ENCODE measurements around the gene ZNF335. TPM values are rescaled to one million over a fixed set of nuclear protein-coding genes. Genes with fewer than 3 reads are reported as not detected.

ZNF335 gene
- total RNA-seq, 3 donors from 2014 or later (not counting 1 experiment from before 2014, with no cell fraction given): 101 to 119 (median 102) TPM

DNA sequence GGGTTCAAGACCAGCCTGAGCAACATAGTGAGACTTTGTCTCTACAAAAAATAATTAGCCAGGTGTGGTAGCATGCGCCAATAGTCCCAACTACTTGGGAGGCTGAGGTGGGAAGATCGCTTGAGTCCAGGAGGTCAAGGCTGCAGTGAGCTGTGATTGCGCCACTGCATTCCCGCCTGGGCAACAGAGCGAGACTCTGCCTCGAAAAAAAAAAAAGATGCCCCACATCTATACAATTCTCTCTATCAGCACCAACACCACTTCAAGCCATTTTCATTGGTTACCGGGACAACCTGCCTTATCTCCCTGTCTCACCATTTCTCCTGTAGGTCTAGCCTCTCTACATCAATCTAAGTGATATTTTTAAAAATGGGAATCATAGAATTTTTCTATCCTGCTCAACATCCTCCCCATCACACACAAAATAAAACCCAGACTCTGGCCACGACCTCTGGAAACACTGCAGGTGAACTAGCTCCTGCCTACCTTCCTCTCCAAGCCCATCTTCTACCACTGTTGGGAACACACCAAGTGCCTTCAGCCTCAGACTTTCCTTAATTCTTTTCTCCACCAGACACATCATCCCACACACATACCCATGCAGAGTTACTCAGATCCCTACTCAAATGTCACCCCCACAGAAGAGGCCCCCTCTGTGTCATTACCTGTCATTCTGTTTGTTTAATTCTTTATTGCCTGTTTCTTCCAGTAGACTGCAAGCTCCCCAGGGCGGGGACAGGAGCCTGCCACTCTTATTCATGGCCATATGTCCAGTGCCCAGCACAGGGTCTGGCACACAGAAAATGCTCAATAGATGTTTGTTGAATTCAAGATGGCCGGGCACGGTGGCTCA, 50.4 kb downstream of the ZNF335 start:
- WGBS (ENCODE audit: insufficient coverage): 84% methylated on average over 11 of the region's 11 CpGs
- H3K36me3 ChIP-seq (ENCODE audit: control insufficient read depth, insufficient read depth, low read length): no peaks in the 10 kb centered on the region
- peaks cover 18 to 20% of the 10 kb centered on the region in 2 donors for H3K27me3 Mint-ChIP-seq (ENCODE audit: low read depth in 2 of 2)
- H3K9me3 ChIP-seq (ENCODE audit: control insufficient read depth, insufficient read depth, low read length): no peaks in the 10 kb centered on the region
- no peak overlapping the region for H3K4me3 Mint-ChIP-seq
- no peaks in the 10 kb centered on the region for H3K9me3 Mint-ChIP-seq
- TF ChIP-seq, protein P1, sequence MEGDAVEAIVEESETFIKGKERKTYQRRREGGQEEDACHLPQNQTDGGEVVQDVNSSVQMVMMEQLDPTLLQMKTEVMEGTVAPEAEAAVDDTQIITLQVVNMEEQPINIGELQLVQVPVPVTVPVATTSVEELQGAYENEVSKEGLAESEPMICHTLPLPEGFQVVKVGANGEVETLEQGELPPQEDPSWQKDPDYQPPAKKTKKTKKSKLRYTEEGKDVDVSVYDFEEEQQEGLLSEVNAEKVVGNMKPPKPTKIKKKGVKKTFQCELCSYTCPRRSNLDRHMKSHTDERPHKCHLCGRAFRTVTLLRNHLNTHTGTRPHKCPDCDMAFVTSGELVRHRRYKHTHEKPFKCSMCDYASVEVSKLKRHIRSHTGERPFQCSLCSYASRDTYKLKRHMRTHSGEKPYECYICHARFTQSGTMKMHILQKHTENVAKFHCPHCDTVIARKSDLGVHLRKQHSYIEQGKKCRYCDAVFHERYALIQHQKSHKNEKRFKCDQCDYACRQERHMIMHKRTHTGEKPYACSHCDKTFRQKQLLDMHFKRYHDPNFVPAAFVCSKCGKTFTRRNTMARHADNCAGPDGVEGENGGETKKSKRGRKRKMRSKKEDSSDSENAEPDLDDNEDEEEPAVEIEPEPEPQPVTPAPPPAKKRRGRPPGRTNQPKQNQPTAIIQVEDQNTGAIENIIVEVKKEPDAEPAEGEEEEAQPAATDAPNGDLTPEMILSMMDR (IDR thresholded peaks at IDR 0.05): no peak
- H3K4me1 Mint-ChIP-seq: peaks cover 0 to 4% of the 10 kb centered on the region in 2 donors
- H3K27ac ChIP-seq (ENCODE audit: low read length): no peak overlapping the region
- peaks cover 4% of the 10 kb centered on the region for H3K27me3 ChIP-seq (ENCODE audit: control insufficient read depth, insufficient read depth, low read length)
- no peak overlapping the region for H3K4me3 ChIP-seq (ENCODE audit: low read length)
- intact Hi-C loops (cut with micrococcal nuclease): no loop called here
- no peaks in the 10 kb centered on the region for H3K4me1 ChIP-seq (ENCODE audit: control insufficient read depth, insufficient read depth, low read length)
- ATAC-seq: no peak
- H3K36me3 Mint-ChIP-seq: no peaks in the 10 kb centered on the region
- DNase-seq: no peak
- H3K27ac Mint-ChIP-seq: no peak overlapping the region

DNA sequence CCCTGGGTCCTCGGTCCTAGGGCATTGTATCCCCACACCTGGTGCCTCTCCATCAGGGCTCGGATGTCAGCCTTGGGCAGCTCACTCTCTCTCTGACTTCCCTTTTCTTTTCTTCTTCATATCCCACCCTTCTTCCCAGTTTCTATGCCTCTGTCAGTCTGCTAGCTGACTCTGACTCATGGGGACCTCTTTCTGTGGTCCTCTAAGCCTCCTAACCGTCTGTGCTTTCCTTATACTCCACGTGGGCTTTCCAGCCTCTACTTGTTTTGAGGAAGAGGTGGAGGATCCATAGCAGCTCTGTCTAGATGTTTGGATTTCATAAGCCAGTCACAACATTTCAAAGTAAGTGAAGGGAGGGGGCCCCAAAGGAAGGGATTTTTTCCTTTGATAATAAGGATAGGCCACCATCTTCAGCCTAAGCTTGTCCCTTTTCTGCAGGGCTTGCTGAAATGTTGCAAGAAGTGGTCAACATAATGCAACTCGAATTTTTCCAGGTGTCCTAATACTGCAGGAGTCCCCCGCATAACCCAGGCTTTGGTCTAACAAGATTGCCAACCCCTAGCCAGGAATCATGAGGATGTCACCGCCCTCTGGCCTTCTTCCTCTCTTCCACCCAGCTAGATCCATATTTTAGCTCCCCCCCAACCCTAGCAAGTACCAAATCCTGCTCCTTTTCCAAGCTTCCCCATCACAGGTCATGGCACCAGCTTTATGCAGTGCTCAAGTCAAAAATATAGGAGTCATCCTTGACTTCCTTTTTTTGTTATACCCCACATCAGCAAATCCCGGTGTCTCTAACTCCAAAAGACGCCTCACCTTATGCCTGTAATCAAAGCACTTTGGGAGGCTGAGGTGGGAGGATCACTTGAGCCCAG, 51.3 kb downstream of the ZNF335 start:
- Histone ChIP-seq H3K4me3 (ENCODE audit: low read length) (no peak overlapping the region), H3K9me3 (ENCODE audit: control insufficient read depth, insufficient read depth, low read length) (no peaks in the 10 kb centered on the region), H3K4me1 (ENCODE audit: control insufficient read depth, insufficient read depth, low read length) (no peaks in the 10 kb centered on the region), H3K36me3 (ENCODE audit: control insufficient read depth, insufficient read depth, low read length) (no peaks in the 10 kb centered on the region), H3K27ac (ENCODE audit: low read length) (no peak overlapping the region), H3K27me3 (ENCODE audit: control insufficient read depth, insufficient read depth, low read length) (peaks cover 4% of the 10 kb centered on the region)
- ATAC-seq (no peak), DNase-seq (no peak)
- TF ChIP-seq, protein P1 (IDR thresholded peaks at IDR 0.05): no peak
- Mint-ChIP-seq H3K36me3 (no peaks in the 10 kb centered on the region), H3K27me3 (ENCODE audit: low read depth in 2 of 2) (peaks cover 21 to 29% of the 10 kb centered on the region in 2 donors), H3K9me3 (no peaks in the 10 kb centered on the region), H3K27ac (no peak overlapping the region), H3K4me1 (peaks cover 0 to 4% of the 10 kb centered on the region in 2 donors), H3K4me3 (no peak overlapping the region)
- WGBS (ENCODE audit: insufficient coverage): 81% methylated on average over 8 of the region's 9 CpGs
- intact Hi-C loops (cut with micrococcal nuclease): no loop called here

DNA sequence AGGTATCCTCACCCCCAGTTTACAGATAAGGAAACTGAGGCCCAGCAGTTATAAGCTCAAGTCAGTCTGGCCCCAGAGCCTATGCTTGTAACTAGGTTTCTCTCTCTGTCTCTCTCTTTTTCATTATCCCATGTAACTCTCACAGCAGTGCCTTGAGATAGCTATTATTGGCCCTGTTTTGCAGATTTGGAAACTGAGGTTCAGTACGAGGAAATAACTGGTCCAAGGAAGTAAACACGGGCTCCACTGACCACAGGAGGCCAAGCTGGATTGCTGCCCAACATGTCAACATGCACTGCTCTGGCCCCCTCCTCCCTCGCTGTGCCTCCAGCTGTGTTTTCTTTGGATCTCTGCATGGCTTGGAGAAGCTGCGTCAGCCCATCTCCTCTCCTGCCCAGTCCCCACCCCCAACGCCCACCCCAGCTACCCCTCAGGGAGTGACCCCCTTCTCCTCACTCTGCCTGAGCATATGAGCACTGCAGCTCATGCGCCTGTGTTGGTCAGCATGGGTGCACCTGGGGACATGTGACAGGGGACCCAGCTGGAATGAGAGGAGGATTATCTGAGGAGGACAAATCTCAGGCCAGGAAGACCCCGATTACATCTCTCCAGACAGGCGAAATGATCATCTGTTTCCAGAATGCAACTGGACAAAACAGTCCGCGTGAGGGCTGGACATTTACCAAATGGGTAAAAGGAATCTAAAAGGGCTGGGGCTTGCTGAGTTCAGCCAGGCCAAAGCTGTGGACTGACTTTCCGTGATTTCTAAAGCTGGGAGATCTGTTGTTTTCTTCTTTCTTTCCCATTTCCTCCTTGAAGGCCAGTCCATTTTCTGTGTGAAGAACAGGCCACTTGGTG, 52.2 kb downstream of the ZNF335 start:
- Mint-ChIP-seq H3K9me3 (no peaks in the 10 kb centered on the region), H3K4me1 (peaks cover 0 to 4% of the 10 kb centered on the region in 2 donors), H3K27me3 (ENCODE audit: low read depth in 2 of 2) (peaks cover 21 to 30% of the 10 kb centered on the region in 2 donors), H3K4me3 (no peak overlapping the region), H3K36me3 (no peaks in the 10 kb centered on the region), H3K27ac (no peak overlapping the region)
- H3K27ac ChIP-seq (ENCODE audit: low read length): no peak overlapping the region
- intact Hi-C loops (cut with micrococcal nuclease): no loop called here
- ATAC-seq (no peak), DNase-seq (no peak)
- H3K4me3 ChIP-seq (ENCODE audit: low read length): no peak overlapping the region
- H3K4me1 ChIP-seq (ENCODE audit: control insufficient read depth, insufficient read depth, low read length): no peaks in the 10 kb centered on the region
- no peaks in the 10 kb centered on the region for H3K36me3 ChIP-seq (ENCODE audit: control insufficient read depth, insufficient read depth, low read length)
- peaks cover 4% of the 10 kb centered on the region for H3K27me3 ChIP-seq (ENCODE audit: control insufficient read depth, insufficient read depth, low read length)
- WGBS (ENCODE audit: insufficient coverage): 87% methylated on average over 10 of the region's 11 CpGs
- TF ChIP-seq, protein P1 (IDR thresholded peaks at IDR 0.05): no peak
- no peaks in the 10 kb centered on the region for H3K9me3 ChIP-seq (ENCODE audit: control insufficient read depth, insufficient read depth, low read length)

Data from natural killer cell (primary cell).